Calu3 (cell line): ENCODE measurements around the gene PRRG4. TPM values are rescaled to one million over a fixed set of nuclear protein-coding genes. Genes with fewer than 3 reads are reported as not detected.

Experiments used
- BruUV-seq: library from RNA; stranded (reverse); fragments of 400-500 nt; replicated peaks from 2 replicates; lab custom pipeline; 2021; lab: Mats Ljungman, UMichigan
- CTCF ChIA-PET: fragments of 300-600 bp; sonication (Branson Sonifier 250); formaldehyde crosslinking; loops from one replicate; lab custom pipeline; 2022; ENCODE audit warnings: antibody characterized with exemption; lab: Charles Lee
- DNase-seq: peaks from one replicate; pipeline ENCODE4 v3.0.0; 2022
- H3K27ac Mint-ChIP-seq: one replicate; pipeline ENCODE4 v1.8.0; 2022; ENCODE audit warnings: mixed read lengths; ENCODE audit not compliant: unreplicated experiment
- H3K27me3 Mint-ChIP-seq: one replicate; pipeline ENCODE4 v1.8.0; 2022; ENCODE audit warnings: mixed read lengths; ENCODE audit not compliant: unreplicated experiment
- H3K36me3 Mint-ChIP-seq: one replicate; pipeline ENCODE4 v1.8.0; 2022; ENCODE audit warnings: mild to moderate bottlenecking, moderate library complexity, mixed read lengths; ENCODE audit not compliant: insufficient read depth, unreplicated experiment
- H3K4me1 Mint-ChIP-seq: one replicate; pipeline ENCODE4 v1.8.0; 2022; ENCODE audit warnings: mild to moderate bottlenecking, low read depth, mixed read lengths; ENCODE audit not compliant: unreplicated experiment
- H3K4me3 Mint-ChIP-seq: one replicate; pipeline ENCODE4 v1.8.0; 2022; ENCODE audit warnings: mild to moderate bottlenecking, low read depth, moderate library complexity, mixed read lengths; ENCODE audit not compliant: unreplicated experiment
- H3K9me3 Mint-ChIP-seq: one replicate; pipeline ENCODE4 v1.8.0; 2022; ENCODE audit warnings: low read depth, mixed read lengths; ENCODE audit not compliant: unreplicated experiment
- intact Hi-C: fragments of 100-400 bp; cut with micrococcal nuclease; formaldehyde crosslinking; loops from one replicate; pipeline ENCODE4 v1.10.0; 2022; ENCODE audit not compliant: unreplicated experiment
- total RNA-seq: library from RNA; stranded (reverse); gene quantifications from 2 replicates; pipeline ENCODE4 v1.2.3, GENCODE V29; 2022
- TF ChIP-seq, protein P1 (sequence below): fragments of 200-600 bp; IDR thresholded peaks from one replicate; pipeline ENCODE4 v1.8.0; 2022; ENCODE audit warnings: antibody characterized with exemption; ENCODE audit not compliant: unreplicated experiment

Gene PRRG4
- total RNA-seq, 1 experiment from 2014 or later, result 22.9 TPM

GRCh38 chr11:32794439-32794838, 35.3 kb upstream of the PRRG4 start, which contains the start of gene CCDC73:
Gene CCDC73, minus strand, starts transcription at chr11:32794662. Its CDS starts 34,419 bp downstream, at chr11:32760243.
- TF ChIP-seq, protein P1, sequence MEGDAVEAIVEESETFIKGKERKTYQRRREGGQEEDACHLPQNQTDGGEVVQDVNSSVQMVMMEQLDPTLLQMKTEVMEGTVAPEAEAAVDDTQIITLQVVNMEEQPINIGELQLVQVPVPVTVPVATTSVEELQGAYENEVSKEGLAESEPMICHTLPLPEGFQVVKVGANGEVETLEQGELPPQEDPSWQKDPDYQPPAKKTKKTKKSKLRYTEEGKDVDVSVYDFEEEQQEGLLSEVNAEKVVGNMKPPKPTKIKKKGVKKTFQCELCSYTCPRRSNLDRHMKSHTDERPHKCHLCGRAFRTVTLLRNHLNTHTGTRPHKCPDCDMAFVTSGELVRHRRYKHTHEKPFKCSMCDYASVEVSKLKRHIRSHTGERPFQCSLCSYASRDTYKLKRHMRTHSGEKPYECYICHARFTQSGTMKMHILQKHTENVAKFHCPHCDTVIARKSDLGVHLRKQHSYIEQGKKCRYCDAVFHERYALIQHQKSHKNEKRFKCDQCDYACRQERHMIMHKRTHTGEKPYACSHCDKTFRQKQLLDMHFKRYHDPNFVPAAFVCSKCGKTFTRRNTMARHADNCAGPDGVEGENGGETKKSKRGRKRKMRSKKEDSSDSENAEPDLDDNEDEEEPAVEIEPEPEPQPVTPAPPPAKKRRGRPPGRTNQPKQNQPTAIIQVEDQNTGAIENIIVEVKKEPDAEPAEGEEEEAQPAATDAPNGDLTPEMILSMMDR, result no peak
- CTCF ChIA-PET, result no interaction called here
- intact Hi-C loops, result no loop called here
- no peaks in the 10 kb centered on the region for H3K9me3 Mint-ChIP-seq
- peaks cover 13% of the 10 kb centered on the region for H3K4me1 Mint-ChIP-seq
- no peak for DNase-seq
- H3K36me3 Mint-ChIP-seq, result no peaks in the 10 kb centered on the region
- no TSS peak for BruUV-seq
- no peaks in the 10 kb centered on the region for H3K27me3 Mint-ChIP-seq
- no peak within 1 kb of the TSS for H3K4me3 Mint-ChIP-seq
- H3K27ac Mint-ChIP-seq, result no peak within 1 kb of the TSS

DNA sequence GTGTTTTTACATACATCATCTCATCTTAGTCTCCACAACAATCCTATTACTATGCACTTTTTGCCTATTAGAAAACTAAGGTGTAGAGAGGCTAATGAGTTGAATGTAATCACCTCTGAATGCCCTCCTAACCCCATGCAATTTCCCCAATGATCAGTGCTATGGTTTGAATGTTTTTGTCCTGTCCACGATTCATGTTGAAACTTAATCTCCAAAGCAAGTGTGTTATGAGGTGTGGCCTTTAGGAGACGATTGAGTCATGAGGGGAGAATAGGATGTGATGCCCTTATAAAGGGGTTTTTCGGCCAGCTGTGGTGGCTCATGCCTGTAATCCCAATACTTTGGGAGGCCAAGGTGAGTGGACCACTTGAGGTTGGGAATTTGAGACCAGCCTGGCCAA, 33.3 kb upstream of the PRRG4 start:
- Mint-ChIP-seq H3K27me3 (no peaks in the 10 kb centered on the region), H3K9me3 (no peaks in the 10 kb centered on the region), H3K4me3 (no peak overlapping the region), H3K27ac (no peak overlapping the region), H3K4me1 (peaks cover 9% of the 10 kb centered on the region), H3K36me3 (no peaks in the 10 kb centered on the region)
- CTCF ChIA-PET, result no interaction called here
- intact Hi-C loops, result no loop called here
- no TSS peak for BruUV-seq
- TF ChIP-seq, protein P1, result no peak
- no peak for DNase-seq

DNA sequence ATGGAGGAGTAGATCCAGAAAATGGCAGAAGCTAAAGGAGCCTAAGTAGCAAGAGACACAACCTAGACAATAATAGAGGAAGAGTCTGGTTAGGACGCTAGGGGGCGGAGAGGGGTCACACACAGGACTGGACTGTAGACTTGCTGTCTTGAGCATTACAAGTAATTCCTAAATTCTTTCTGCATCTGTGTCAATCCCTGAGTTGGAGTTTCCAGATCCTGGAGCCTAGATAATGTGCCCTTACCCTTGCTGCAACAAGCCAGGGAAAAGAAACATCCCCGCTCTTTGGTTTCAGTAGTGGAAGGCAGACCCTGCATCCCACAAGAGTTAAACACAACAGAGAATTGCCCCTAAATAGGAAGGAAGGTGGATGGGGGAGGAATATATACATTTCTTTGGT, 20.4 kb upstream of the PRRG4 start:
- no peaks in the 10 kb centered on the region for H3K9me3 Mint-ChIP-seq
- no peaks in the 10 kb centered on the region for H3K36me3 Mint-ChIP-seq
- TF ChIP-seq, protein P1, result peak; percentile 76
- no TSS peak for BruUV-seq
- DNase-seq, result peak; percentile 84
- H3K27ac Mint-ChIP-seq, result no peak overlapping the region
- H3K4me1 Mint-ChIP-seq, result peaks cover 8% of the 10 kb centered on the region
- H3K4me3 Mint-ChIP-seq, result no peak overlapping the region
- no peaks in the 10 kb centered on the region for H3K27me3 Mint-ChIP-seq
- intact Hi-C loops, result loop anchor here (1.0 to 5.0 kb wide), 3 partner anchors 21 to 256 kb away; no protein-coding TSS in a partner anchor
- CTCF ChIA-PET, result interaction anchor here (0.7 to 1.0 kb wide), 4 partner anchors 17 to 256 kb away, joined by 3 read pairs; no protein-coding TSS in a partner anchor

GRCh38 chr11:32817181-32817851, 12.4 kb upstream of the PRRG4 start:
- Mint-ChIP-seq H3K4me3 (peak overlapping the region; percentile 2), H3K9me3 (no peaks in the 10 kb centered on the region), H3K36me3 (peaks cover 6% of the 10 kb centered on the region), H3K27ac (peak overlapping the region; percentile 81), H3K4me1 (peaks cover 31% of the 10 kb centered on the region), H3K27me3 (no peaks in the 10 kb centered on the region)
- TF ChIP-seq, protein P1, result no peak
- DNase-seq, result no peak
- BruUV-seq, result no TSS peak
- intact Hi-C loops, result no loop called here
- CTCF ChIA-PET, result interaction anchor here (1.0 to 1.3 kb wide), 2 partner anchors 10 to 11 kb away, joined by 3 to 4 read pairs; no protein-coding TSS in a partner anchor
